ENCODE results near the gene CYB561D1. TPM values are rescaled to one million over a fixed set of nuclear protein-coding genes. Genes with fewer than 3 reads are reported as not detected.

CYB561D1 gene
- total and polyA plus RNA-seq, 9 of the 15 experiments (the other 6 are each of a cell fraction or from before 2014, with no cell fraction given): 0.71 to 7.2 (median 3.5) TPM

DNA sequence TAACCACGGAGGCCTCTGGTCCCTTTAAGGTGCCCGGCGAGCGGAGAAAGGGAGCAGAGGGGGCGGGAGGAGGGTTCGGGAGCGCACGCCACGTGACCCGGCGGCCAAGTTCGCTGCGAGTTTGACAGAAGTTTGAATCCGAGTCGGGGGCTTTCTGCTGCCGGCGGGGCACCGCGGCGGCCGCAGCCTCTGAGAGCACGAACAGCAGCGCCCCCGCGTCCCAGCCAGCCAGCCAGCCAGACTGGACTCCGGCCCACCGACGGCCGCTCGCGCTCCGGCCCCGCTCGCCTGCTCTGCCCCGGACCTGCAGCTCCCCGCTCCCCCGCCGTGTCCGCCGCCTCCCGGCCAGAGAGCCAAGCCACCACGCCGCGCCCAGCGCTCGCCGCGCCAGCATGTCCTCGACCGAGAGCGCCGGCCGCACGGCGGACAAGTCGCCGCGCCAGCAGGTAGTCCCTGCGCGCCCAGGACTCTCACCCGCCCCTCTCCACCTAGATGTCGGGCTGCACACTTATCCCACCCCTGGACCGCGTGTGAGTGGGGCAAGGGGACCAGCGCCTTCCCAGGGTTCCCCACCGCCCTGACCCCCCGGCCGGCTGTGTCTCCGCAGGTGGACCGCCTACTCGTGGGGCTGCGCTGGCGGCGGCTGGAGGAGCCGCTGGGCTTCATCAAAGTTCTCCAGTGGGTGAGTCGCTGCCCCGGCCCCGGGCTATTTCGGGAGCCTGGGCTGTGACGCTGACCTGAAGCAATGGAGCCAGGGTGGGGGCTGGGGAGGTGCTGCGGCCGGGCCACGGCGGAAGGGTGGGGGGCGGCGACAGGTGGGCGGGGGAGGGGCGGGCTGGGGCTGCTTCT, 27.2 kb upstream of the CYB561D1 start, which contains the start of gene SYPL2 (continued):
- TF ChIP-seq ZNF12 (CRISPR knock-in tag; IDR thresholded peaks at IDR 0.05): no peak
- no peak for TF ChIP-seq TFAP4 (CRISPR knock-in tag; IDR thresholded peaks at IDR 0.05; ENCODE audit: borderline replicate concordance)
- TF ChIP-seq BRF1 (IDR thresholded peaks at IDR 0.05; ENCODE audit: borderline replicate concordance, extremely low read depth, insufficient read length): no peak
- no peak for TF ChIP-seq HDAC2 (IDR thresholded peaks at IDR 0.05)
- TF ChIP-seq, protein P1, sequence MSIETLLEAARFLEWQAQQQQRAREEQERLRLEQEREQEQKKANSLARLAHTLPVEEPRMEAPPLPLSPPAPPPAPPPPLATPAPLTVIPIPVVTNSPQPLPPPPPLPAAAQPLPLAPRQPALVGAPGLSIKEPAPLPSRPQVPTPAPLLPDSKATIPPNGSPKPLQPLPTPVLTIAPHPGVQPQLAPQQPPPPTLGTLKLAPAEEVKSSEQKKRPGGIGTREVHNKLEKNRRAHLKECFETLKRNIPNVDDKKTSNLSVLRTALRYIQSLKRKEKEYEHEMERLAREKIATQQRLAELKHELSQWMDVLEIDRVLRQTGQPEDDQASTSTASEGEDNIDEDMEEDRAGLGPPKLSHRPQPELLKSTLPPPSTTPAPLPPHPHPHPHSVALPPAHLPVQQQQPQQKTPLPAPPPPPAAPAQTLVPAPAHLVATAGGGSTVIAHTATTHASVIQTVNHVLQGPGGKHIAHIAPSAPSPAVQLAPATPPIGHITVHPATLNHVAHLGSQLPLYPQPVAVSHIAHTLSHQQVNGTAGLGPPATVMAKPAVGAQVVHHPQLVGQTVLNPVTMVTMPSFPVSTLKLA (conservative IDR thresholded peaks at IDR 0.05): 0 out of 4 replicates have a peak, but pooled peaks of 1 of the 2 experiments have one; percentile 29
- TF ChIP-seq EZH2 (IDR thresholded peaks at IDR 0.05; ENCODE audit: borderline replicate concordance, low read depth, low read length): peak; percentile 72; the same call in 1 of the 2 replicates
- no peak for TF ChIP-seq FOXK1 (CRISPR knock-in tag; IDR thresholded peaks at IDR 0.05; ENCODE audit: borderline replicate concordance)
- no peak for TF ChIP-seq RBM22 (IDR thresholded peaks at IDR 0.05; ENCODE audit: low read depth, low read length, poor library complexity, severe bottlenecking)
- TF ChIP-seq, protein P2, sequence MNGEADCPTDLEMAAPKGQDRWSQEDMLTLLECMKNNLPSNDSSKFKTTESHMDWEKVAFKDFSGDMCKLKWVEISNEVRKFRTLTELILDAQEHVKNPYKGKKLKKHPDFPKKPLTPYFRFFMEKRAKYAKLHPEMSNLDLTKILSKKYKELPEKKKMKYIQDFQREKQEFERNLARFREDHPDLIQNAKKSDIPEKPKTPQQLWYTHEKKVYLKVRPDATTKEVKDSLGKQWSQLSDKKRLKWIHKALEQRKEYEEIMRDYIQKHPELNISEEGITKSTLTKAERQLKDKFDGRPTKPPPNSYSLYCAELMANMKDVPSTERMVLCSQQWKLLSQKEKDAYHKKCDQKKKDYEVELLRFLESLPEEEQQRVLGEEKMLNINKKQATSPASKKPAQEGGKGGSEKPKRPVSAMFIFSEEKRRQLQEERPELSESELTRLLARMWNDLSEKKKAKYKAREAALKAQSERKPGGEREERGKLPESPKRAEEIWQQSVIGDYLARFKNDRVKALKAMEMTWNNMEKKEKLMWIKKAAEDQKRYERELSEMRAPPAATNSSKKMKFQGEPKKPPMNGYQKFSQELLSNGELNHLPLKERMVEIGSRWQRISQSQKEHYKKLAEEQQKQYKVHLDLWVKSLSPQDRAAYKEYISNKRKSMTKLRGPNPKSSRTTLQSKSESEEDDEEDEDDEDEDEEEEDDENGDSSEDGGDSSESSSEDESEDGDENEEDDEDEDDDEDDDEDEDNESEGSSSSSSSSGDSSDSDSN (IDR thresholded peaks at IDR 0.05; ENCODE audit: borderline replicate concordance in 1 of 2, low read depth in 2 of 2, low read length in 2 of 2): peak; percentile 54 to 85; a peak in 2 of 4 replicates
- TF ChIP-seq DDX20 (tag; IDR thresholded peaks at IDR 0.05; ENCODE audit: low read depth): no peak
- TF ChIP-seq NCOR1 (IDR thresholded peaks at IDR 0.05): no peak
- TF ChIP-seq, protein P3, sequence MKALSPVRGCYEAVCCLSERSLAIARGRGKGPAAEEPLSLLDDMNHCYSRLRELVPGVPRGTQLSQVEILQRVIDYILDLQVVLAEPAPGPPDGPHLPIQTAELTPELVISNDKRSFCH (CRISPR knock-in tag; IDR thresholded peaks at IDR 0.05): no peak
- TF ChIP-seq, protein P3 (tag; IDR thresholded peaks at IDR 0.05): 0 out of 2 replicates have a peak, but pooled peaks have one; percentile 30
- TF ChIP-seq ZNF79 (CRISPR knock-in tag; IDR thresholded peaks at IDR 0.05; ENCODE audit: low read depth): no peak
- TF ChIP-seq CTCF (IDR thresholded peaks at IDR 0.05 in 2 of 3, conservative IDR thresholded peaks at IDR 0.05 in 1 of 3; ENCODE audit: insufficient read depth in 2 of 3, low read depth in 1 of 3, low read length in 3 of 3): peak in 1 of 3 experiments; percentile 15; a peak in 1 of 6 replicates
- TF ChIP-seq, protein P4, sequence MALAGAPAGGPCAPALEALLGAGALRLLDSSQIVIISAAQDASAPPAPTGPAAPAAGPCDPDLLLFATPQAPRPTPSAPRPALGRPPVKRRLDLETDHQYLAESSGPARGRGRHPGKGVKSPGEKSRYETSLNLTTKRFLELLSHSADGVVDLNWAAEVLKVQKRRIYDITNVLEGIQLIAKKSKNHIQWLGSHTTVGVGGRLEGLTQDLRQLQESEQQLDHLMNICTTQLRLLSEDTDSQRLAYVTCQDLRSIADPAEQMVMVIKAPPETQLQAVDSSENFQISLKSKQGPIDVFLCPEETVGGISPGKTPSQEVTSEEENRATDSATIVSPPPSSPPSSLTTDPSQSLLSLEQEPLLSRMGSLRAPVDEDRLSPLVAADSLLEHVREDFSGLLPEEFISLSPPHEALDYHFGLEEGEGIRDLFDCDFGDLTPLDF (CRISPR knock-in tag; IDR thresholded peaks at IDR 0.05): no peak

Data from K562 (cell line).